ENCODE data around the gene CYP2S1. TPM values are rescaled to one million over a fixed set of nuclear protein-coding genes. Genes with fewer than 3 reads are reported as not detected.

Gene CYP2S1
- total RNA-seq, 2 donors from 2014 or later: 1.1 to 4.2 TPM

DNA sequence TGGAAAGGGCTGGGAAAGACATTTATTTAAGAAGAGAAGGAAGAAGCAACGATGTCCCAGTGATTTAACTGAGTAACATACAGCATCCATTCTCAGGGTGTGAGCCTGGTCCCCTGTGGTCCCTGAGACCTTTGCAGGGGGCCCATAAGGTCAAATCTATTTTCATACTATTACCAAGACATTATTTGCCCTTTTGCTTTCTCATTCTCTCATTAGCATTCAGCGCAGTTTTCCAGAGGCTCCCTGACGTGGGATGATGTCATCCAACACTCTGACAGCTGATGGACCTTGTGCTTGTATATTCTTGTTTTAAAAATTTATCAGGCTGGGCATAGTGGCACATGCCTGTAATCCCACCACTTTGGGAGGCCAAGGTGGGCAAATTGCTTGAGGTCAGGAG is 52.8 kb downstream of the CYP2S1 start:
- no peaks in the 10 kb centered on the region for H3K36me3 ChIP-seq
- H3K9me3 ChIP-seq: no peaks in the 10 kb centered on the region
- H3K4me1 ChIP-seq (replicated peaks): no peaks in the 10 kb centered on the region
- H3K27ac ChIP-seq: no peak overlapping the region
- H3K27me3 ChIP-seq (replicated peaks; ENCODE audit: insufficient read depth): no peaks in the 10 kb centered on the region
- 89% methylated on average over 3 of the region's 3 CpGs for WGBS
- intact Hi-C loops (cut with DNase I): no loop called here
- no peak for DNase-seq (ENCODE audit: low spot score)
- TF ChIP-seq POLR2A (IDR thresholded peaks at IDR 0.05) (no peak), POLR2AphosphoS5 (IDR thresholded peaks at IDR 0.05) (no peak)
- TF ChIP-seq, protein P1, sequence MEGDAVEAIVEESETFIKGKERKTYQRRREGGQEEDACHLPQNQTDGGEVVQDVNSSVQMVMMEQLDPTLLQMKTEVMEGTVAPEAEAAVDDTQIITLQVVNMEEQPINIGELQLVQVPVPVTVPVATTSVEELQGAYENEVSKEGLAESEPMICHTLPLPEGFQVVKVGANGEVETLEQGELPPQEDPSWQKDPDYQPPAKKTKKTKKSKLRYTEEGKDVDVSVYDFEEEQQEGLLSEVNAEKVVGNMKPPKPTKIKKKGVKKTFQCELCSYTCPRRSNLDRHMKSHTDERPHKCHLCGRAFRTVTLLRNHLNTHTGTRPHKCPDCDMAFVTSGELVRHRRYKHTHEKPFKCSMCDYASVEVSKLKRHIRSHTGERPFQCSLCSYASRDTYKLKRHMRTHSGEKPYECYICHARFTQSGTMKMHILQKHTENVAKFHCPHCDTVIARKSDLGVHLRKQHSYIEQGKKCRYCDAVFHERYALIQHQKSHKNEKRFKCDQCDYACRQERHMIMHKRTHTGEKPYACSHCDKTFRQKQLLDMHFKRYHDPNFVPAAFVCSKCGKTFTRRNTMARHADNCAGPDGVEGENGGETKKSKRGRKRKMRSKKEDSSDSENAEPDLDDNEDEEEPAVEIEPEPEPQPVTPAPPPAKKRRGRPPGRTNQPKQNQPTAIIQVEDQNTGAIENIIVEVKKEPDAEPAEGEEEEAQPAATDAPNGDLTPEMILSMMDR (IDR thresholded peaks at IDR 0.05): no peak
- H3K4me3 ChIP-seq: no peak overlapping the region

DNA sequence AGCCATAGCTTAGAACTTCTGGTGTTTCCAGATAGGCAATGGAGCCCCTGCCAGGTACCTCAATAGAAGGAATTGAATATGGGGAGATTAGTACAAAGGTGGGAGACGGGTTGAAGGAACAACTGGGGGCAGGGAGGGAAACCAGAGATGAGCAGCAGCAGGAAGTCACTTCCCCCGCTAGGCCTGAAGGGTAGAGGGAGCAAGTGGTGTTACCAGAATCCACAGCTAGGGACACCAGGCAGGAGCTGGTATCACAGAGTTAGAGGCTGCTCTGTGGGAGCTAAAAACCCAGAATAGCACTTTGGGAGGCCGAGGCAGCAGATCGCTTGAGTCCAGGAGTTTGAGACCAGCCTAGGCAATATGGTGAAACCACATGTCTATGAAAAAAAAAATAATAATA is 55.9 kb downstream of the CYP2S1 start:
- WGBS: 93% methylated on average over 4 of the region's 4 CpGs
- Histone ChIP-seq H3K36me3 (no peaks in the 10 kb centered on the region), H3K9me3 (no peaks in the 10 kb centered on the region), H3K27ac (no peak overlapping the region), H3K4me3 (no peak overlapping the region), H3K27me3 (replicated peaks; ENCODE audit: insufficient read depth) (no peaks in the 10 kb centered on the region), H3K4me1 (replicated peaks) (no peaks in the 10 kb centered on the region)
- intact Hi-C loops (cut with DNase I): no loop called here
- TF ChIP-seq POLR2AphosphoS5 (IDR thresholded peaks at IDR 0.05): no peak
- TF ChIP-seq, protein P1 (IDR thresholded peaks at IDR 0.05): no peak
- no peak for TF ChIP-seq POLR2A (IDR thresholded peaks at IDR 0.05)
- DNase-seq (ENCODE audit: low spot score): no peak

DNA sequence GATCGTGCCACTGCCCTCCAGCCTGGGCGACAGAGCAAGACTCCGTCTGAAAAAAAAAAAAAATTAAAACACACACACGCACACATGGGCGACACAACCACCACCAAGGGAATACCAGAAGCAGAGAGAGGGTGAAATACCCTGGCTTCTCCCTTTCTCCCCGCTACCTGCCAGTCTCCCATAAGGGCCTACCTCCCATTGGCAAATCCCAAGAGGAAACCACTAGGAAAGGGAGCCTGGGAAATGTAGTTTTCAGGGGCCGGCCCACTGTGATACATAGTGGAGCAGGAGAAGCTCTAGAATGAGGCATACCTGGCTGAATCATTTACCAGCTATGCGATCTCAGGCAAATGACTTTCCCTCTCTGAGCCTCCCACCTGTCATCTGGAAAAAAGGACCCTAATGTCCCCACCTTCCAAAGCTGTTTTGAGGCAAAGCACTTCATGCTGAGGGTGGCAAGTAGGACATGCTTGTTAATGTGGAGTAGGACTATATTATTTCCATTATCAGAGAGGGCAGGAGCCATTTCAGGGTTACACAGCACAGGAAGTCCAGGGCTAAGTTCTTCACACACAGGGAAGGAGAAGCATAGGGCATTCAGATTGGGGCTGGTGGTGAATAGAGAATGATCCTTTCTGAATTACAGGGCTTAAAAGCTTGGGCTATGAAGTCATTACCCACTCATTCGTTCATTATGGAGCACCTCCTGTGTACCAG is 56.8 kb downstream of the CYP2S1 start:
- intact Hi-C loops (cut with DNase I): no loop called here

DNA sequence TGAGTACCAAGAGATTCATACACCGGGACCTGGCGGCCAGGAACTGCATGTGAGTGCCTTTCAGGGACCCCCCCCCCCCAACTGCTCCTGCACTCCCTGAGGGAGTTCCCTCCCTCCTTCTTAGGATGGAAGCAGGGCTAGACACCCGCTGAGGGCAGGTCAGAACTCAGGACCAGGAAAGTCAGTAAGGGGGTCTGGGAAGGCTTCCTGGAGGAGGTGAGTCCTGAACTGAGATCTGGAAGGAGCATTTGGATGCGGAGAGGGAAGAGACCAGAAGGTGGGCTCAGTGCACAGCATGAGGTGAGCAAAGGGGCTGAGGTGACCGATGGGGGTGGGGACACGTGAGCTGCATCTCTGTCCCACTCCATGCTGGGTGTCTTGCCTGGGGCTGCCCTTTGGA is 60.6 kb downstream of the CYP2S1 start:
- Histone ChIP-seq H3K36me3 (no peaks in the 10 kb centered on the region), H3K27ac (no peak overlapping the region), H3K9me3 (no peaks in the 10 kb centered on the region), H3K4me1 (replicated peaks) (no peaks in the 10 kb centered on the region), H3K27me3 (replicated peaks; ENCODE audit: insufficient read depth) (no peaks in the 10 kb centered on the region), H3K4me3 (no peak overlapping the region)
- TF ChIP-seq POLR2AphosphoS5 (IDR thresholded peaks at IDR 0.05) (no peak), POLR2A (IDR thresholded peaks at IDR 0.05) (no peak)
- TF ChIP-seq, protein P1 (IDR thresholded peaks at IDR 0.05): no peak
- WGBS: 93% methylated on average over 6 of the region's 6 CpGs
- DNase-seq (ENCODE audit: low spot score): no peak
- intact Hi-C loops (cut with DNase I): no loop called here

More for the DNA sequence above, 56.8 kb downstream of the CYP2S1 start:
- Histone ChIP-seq H3K36me3 (no peaks in the 10 kb centered on the region), H3K27ac (no peak overlapping the region), H3K4me3 (no peak overlapping the region), H3K4me1 (replicated peaks) (no peaks in the 10 kb centered on the region), H3K9me3 (no peaks in the 10 kb centered on the region), H3K27me3 (replicated peaks; ENCODE audit: insufficient read depth) (no peaks in the 10 kb centered on the region)
- TF ChIP-seq POLR2AphosphoS5 (IDR thresholded peaks at IDR 0.05) (no peak), POLR2A (IDR thresholded peaks at IDR 0.05) (no peak)
- TF ChIP-seq, protein P1 (IDR thresholded peaks at IDR 0.05): no peak
- WGBS: 92% methylated on average over 9 of the region's 9 CpGs
- DNase-seq (ENCODE audit: low spot score): no peak

DNA sequence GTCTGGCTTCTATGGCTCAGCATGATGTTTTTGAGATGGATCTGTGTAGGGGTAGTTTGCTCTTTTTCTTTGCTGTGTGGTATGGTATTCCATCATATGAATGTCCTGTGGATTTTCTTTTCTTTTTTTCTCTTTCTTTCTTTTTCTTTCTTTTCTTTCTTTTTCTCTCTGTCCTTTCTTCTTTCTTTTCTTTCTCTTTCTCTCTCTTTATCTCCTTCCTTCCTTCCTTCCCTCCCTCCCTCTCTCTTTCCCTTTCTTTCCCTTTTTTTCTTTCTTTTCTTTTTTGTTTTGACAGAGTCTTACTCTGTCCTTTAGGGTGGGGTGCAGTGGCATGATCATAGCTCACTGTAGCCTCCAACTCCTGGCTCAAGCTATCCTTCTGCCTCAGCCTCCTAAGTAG is 62.2 kb downstream of the CYP2S1 start:
- no peak for DNase-seq (ENCODE audit: low spot score)
- intact Hi-C loops (cut with DNase I): no loop called here
- no peak overlapping the region for H3K4me3 ChIP-seq
- no peaks in the 10 kb centered on the region for H3K27me3 ChIP-seq (replicated peaks; ENCODE audit: insufficient read depth)
- H3K36me3 ChIP-seq: peaks cover 0 to 2% of the 10 kb centered on the region in 2 donors
- H3K4me1 ChIP-seq (replicated peaks): no peaks in the 10 kb centered on the region
- TF ChIP-seq POLR2AphosphoS5 (IDR thresholded peaks at IDR 0.05): no peak
- TF ChIP-seq, protein P1 (IDR thresholded peaks at IDR 0.05): no peak
- no peak for TF ChIP-seq POLR2A (IDR thresholded peaks at IDR 0.05)
- H3K27ac ChIP-seq: no peak overlapping the region
- H3K9me3 ChIP-seq: no peaks in the 10 kb centered on the region

Data from prostate gland (tissue), 2 donors.